DMS79 treated with DMSO at 0.1 percent for 48 hours (cell line): ENCODE measurements around the gene RNF31.

ENCODE experiments used
- DNase-seq: peaks from one replicate; lab custom pipeline; 2025; lab: John Stamatoyannopoulos, UW

The RNF31 gene

GRCh38 chr14:24182110-24182882 lies 35.0 kb downstream of the RNF31 start:
- no peak for DNase-seq

- no peak for DNase-seq
Measured at GRCh38 chr14:24183014-24183481, 35.8 kb downstream of the RNF31 start.

DNA sequence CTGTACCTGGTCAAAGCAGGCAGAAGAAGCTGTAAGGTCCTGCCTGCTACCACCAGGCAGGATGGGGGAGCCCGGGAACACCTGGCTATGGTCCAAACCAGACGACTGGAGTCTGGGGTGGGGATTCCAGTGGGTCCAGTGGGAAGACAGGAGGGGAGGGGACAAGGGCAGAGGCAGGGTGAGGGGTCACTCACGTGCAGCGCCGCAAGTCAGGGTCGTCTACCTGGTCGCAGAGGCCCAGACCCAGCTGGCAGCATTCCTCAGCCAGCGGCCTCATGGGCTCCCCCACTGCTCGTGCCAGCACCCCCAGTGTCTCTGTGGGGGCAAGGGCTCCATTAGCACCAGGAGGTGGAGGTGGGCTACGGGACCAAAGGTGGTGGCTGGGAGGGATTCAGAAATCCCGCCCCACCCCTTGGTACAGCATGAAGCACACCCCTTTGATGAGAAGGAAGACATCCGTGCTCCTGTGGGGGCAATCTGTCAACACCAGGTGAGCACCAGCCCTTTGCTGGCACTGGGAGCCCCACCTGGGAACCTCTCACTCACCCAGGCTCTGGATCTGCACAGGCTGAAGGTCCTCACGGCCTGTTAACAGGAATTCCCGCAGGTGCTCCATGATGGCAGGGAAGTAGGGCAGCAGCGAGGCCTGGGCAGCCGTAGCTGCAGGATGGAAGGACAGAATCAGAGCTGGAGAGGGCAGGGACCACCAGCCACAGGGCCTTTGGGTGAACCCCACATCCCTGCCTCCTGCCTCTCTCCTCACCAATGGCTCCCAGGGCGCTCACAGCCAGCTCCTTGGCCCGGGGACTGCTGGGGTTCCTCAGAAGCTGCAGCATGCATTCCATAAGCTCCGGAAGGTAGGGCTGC lies 37.0 kb downstream of the RNF31 start:
- DNase-seq = no peak

DNA sequence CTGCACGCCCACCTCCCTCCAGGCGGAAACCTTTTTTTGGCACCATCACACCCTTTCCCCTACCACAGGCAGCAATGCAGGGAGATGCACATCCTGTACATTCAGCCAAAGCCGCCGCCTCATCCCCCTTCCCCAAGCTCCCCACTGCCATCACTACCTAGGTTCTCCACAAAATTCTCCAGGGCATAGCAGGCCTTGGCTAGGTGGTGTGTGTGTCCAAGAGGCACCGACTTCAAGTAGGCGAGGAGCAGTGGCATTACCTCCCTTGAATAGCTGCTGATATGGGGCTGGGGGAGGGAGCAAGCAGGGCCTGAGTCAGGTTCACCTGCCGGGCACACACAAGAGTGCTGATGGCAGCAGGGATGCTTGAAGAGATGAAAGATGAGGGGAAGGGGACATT lies 37.7 kb downstream of the RNF31 start:
- DNase-seq = no peak

GRCh38 chr14:24185741-24186140 lies 38.4 kb downstream of the RNF31 start:
- DNase-seq = no peak

DNA sequence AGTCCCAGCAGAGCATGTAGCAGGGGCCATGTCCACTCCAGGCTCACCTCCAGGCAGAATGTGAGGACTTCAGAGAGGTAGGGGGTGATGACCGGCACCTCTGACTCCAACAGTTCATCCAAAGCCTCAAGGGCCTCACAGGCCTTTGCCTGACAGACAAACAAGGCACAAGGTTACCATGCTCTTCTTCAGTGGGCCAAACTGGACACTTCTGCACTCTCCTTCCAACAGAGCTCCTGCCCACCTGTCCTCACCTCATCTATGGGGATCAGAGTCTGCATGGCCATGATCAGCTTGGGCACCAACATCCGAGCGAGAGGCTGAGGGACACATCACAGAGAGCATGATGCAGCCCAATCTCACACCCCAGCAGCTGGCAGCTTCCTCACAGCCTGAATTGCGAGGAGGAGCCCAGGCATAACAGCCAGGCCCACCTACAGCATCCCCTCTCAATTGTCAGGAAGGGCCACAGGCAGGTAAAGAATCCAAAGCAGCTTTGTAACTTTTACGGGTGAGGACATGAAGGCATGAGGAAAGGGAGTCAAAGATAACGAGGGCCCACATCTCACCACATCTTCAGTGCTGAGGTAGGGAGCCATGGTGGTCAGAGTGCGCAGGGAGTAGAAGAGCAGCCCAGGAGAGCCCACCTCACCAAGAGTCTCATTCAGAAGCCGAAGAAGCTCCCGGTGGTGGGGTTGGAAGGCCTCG lies 39.7 kb downstream of the RNF31 start:
- no peak for DNase-seq

DNA sequence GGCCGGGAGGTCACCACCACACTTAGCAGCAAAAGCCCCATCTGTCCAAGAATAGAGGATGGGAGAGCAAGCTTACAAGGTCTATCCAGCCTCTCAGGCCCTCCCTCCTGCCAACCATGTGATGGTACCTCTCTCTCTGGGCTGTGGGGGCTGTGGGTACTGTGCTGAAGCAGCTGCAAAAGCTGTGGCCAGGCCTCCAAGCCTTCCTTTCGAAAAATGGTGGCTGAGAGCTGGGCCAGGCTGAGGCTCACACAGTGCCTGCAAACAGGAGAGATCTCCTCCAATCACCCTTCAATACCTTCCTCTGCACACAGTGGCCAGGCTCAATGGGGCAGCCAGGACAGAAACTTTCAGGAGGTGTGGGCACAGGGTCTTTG lies 40.2 kb downstream of the RNF31 start:
- no peak for DNase-seq

DNA sequence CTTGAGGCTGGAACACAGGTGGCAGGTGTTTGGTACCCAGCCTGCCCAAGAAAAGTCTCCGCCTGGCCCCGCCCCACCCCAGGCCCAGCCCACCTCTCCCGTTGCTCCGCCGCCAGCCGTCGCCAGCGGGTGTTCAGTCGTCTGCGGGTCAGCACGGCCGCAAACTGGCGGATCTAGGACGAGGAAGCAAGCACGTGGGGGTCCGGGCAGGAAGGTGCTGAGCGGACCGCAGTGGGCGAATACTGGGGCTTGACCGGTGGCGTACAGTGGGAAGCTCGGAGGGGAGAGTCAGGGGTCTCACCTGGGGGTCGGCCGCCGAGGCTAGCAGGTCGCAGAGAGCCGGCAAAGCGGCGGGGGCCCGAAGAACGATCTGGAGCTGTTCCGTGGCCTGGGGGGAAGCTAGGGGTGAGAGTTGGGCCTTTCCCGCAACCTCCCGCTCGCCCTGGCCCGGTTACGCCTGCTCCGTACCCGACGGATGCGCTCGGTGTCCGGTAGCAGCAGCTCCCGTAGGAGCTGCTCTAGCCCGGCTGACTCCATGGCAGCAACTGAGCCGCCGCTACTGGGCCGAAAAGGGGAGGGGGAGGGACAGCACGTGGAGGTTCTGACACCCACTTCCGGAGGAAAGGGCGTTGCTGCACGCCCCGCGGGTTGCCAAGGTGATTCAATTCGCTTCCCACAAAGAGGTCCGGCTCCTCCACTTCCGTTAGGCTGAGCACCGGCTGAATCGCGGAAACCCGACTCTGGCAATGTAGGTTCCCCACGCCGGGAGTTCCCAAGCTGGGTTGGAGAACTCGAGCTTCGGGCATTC lies 41.2 kb downstream of the RNF31 start, which contains the start of gene IPO4:
IPO4 (minus strand) TSS at position 566 of the 808 bp plus-strand sequence; CDS start at position 537, 29 bp downstream.
- peak; percentile 97 for DNase-seq

DNA sequence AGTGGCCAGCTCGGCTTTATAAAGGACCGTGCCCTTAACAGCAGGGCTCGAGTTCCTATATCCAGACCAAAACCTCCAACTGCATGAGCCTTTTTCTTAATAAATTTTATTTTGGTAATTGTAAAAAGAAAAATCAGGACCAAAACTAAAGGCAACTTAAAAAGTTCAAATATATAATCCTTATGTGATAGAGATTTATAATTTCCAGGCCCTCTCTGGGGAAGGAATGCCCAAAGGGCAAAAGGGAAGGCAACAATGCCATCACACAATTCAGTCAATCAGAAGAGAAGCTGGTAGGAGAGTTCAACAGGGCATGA lies 41.7 kb downstream of the RNF31 start:
- no peak for DNase-seq

- no peak for DNase-seq
Measured at GRCh38 chr14:24189460-24189859, 42.2 kb downstream of the RNF31 start.

DNA sequence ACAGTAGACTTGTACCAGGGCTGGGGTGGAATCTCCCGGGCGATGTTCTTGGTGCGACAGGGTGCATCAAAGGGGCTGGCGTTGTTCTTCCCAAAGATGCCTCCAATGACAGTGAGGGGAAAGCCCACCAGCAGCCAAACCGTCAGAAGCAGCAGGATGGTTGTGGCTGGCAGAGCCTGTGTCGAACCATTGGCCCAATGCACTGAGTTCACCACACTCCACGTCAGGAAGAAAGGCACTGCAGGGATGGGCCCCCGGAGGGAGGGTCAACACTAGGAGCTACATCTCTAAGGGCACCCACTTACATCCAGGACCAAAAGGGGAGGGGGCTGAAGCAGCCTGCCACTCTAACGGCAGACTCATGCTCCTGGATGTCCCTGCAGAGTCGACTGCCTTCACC lies 43.1 kb downstream of the RNF31 start:
- DNase-seq = no peak

DNA sequence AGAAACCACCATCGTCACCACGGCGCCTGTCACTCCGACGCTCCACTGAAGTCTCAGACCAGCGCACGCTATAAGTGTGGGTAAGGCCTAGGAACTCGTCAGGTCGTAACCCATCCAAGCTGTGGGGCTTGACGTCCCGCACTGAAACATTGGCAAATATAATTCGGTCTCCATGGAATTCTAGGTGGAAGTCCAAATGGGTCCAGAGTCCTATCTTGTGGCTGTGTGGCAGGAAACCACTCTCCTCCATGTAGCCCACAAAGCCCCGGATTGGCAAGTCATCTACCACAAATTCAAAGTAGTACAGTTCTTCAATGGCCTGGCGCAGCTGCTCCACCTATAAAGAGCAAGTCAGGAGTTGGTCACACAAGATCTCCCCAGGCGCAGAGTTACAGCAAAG lies 45.6 kb downstream of the RNF31 start:
- no peak for DNase-seq

- DNase-seq = no peak
Measured at GRCh38 chr14:24194186-24194872, 47.0 kb downstream of the RNF31 start.

GRCh38 chr14:24194873-24195185 lies 47.5 kb downstream of the RNF31 start:
- no peak for DNase-seq

GRCh38 chr14:24195186-24196070 lies 48.1 kb downstream of the RNF31 start, which contains the start of gene TM9SF1:
Gene TM9SF1, minus strand, starts transcription at chr14:24195441. Its CDS starts 422 bp downstream, at chr14:24195019.
- peak; percentile 85 for DNase-seq

DNA sequence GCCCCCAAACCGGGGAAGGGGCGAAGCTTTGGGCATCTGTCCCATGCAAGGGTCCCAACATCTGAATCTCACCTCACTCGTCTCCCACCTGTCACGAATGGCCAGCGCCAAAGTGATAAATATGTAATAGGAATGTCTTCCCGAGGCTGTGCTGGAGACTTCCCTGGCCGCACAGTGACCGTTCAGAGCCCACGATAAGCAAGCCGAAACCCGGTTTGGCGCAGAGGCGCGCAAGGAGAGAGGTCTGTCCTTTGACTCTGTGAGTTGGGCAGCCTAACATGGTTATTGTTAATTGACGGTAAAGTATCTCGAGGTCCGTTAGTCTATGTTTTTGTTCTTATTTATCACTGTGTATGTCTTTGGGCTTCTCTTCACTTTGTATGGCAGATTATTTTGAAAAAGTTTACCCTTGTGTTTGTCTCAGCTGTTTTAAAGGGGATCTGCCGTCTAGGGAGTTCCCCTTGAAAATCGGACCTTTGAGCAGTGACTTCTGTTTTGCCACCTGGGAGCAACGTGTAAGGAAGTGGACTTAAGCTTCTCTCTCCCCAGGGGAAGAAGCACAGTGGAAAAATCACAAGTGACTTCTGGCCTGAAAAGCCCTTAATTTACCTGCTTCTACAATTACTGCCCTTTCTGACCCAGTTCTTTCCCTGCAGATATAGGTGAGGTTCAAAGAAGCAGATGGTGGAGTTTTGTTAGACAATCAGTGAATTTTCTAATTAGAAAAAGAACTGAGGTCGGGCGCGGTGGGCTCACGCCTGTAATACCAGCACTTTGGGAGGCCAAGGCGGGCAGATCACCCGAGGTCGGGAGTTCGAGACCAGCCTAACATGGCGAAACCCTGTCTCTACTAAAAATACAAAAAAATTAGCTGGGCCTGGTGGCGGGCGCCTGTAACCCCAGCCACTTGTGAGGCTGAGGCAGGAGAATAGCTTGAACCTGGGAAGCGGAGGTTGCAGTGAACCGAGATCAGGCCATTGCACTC lies 49.1 kb downstream of the RNF31 start:
- DNase-seq = peak; percentile 37

DNA sequence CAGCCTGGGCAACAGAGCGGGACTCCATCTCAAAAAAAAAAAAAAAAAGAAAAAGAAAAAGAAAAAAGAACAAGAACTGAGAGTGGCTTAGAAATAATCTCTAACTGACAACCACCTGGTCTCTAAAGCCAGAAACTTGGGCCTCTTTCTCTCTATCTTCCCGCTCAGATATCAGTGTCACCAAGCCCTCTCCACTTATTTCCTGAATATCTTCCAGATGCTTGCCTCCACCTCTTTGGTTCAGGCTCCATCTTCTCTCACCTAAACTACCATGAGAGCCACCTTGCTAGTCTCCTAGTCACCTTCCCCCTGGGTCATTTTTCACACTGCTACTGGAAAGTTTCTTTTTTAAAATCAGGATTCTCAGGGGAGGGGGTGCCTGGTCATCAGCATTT lies 49.8 kb downstream of the RNF31 start:
- DNase-seq = no peak

GRCh38 chr14:24198814-24199524 lies 51.7 kb downstream of the RNF31 start:
- no peak for DNase-seq
